CD14-positive monocyte (primary cell): ENCODE results near the gene SMTNL1. TPM values are rescaled to one million over a fixed set of nuclear protein-coding genes. Genes with fewer than 3 reads are reported as not detected.
A peak's percentile ranks its signal among the peaks of the same experiment; 100 is the strongest.

Experiments
- DNase-seq, 3 donors: peaks; one replicate each; pipeline ENCODE4 v3.0.0-alpha.2; 2011 to 2022
- H2AFZ ChIP-seq: 2 replicates; pipeline ENCODE4 v1.6.0; 2012; ENCODE audit warnings: mild to moderate bottlenecking, low read depth, low read length, inconsistent platforms; ENCODE audit not compliant: insufficient read depth, poor library complexity, severe bottlenecking
- H3K27ac ChIP-seq, 2 donors: 1 replicate in 1 of 2; 2 replicates in 1 of 2; pipeline ENCODE4 v1.5.1; 2012 to 2013; ENCODE audit warnings: low read length in 2 of 2, control low read depth in 1 of 2, inconsistent platforms in 1 of 2, low read depth in 1 of 2, mild to moderate bottlenecking in 1 of 2
- H3K27me3 ChIP-seq, 2 donors: one replicate each; pipeline versions ENCODE4 v1.6.0 to v1.6.1; 2011 to 2013; ENCODE audit warnings: low read length in 2 of 2; ENCODE audit not compliant: control insufficient read depth in 2 of 2, insufficient read depth in 2 of 2
- H3K36me3 ChIP-seq, 2 donors: replicated peaks in 1 of 2; 1 replicate in 1 of 2; 2 replicates in 1 of 2; pipeline versions ENCODE4 v1.5.1 to v1.6.1; 2012 to 2013; ENCODE audit warnings: low read length in 2 of 2, control low read depth in 1 of 2, inconsistent platforms in 1 of 2, mild to moderate bottlenecking in 1 of 2; ENCODE audit not compliant: insufficient read depth in 2 of 2, control insufficient read depth in 1 of 2
- H3K4me1 ChIP-seq, 2 donors: 1 replicate in 1 of 2; 2 replicates in 1 of 2; pipeline versions ENCODE4 v1.5.1 to v1.6.1; 2012 to 2013; ENCODE audit warnings: low read length in 2 of 2, control low read depth in 1 of 2, inconsistent platforms in 1 of 2, mild to moderate bottlenecking in 1 of 2, moderate library complexity in 1 of 2; ENCODE audit not compliant: insufficient read depth in 2 of 2, control insufficient read depth in 1 of 2
- H3K4me2 ChIP-seq: replicated peaks from 2 replicates; pipeline ENCODE3; 2012; ENCODE audit warnings: low read length, moderate library complexity, mild to moderate bottlenecking; ENCODE audit not compliant: poor library complexity, severe bottlenecking; ENCODE audit errors: extremely low read depth
- H3K4me3 ChIP-seq, 3 experiments: fragments of 200-600 bp in 1 of 3; sonication (generic) in 1 of 3; replicated peaks in 1 of 3; 1 replicate in 2 of 3; 2 replicates in 1 of 3; pipeline ENCODE4 v1.5.1; 2011 to 2013; ENCODE audit warnings: low read length in 3 of 3, mild to moderate bottlenecking in 3 of 3, control low read depth in 2 of 3, low read depth in 2 of 3, inconsistent platforms in 1 of 3, moderate library complexity in 1 of 3
- H3K79me2 ChIP-seq: 2 replicates; pipeline ENCODE4 v1.6.0; 2012; ENCODE audit warnings: mild to moderate bottlenecking, control low read depth, inconsistent platforms, low read length, moderate library complexity; ENCODE audit not compliant: insufficient read depth
- H3K9ac ChIP-seq: 2 replicates; pipeline ENCODE4 v1.6.0; 2017; ENCODE audit warnings: low read length, mild to moderate bottlenecking; ENCODE audit not compliant: insufficient read depth, poor library complexity, severe bottlenecking
- H3K9me3 ChIP-seq, 2 donors: replicated peaks in 1 of 2; 1 replicate in 1 of 2; 2 replicates in 1 of 2; pipeline versions ENCODE4 v1.5.1 to v1.6.1; 2012 to 2013; ENCODE audit warnings: low read length in 2 of 2, control low read depth in 1 of 2; ENCODE audit not compliant: control insufficient read depth in 1 of 2, insufficient read depth in 1 of 2
- H4K20me1 ChIP-seq: 2 replicates; pipeline ENCODE4 v1.6.0; 2012; ENCODE audit warnings: mild to moderate bottlenecking, low read length, control low read depth, moderate library complexity; ENCODE audit not compliant: insufficient read depth
- H3K27ac Mint-ChIP-seq, 7 donors: one replicate each; pipeline ENCODE4 v1.8.0; 2020; ENCODE audit warnings: mild to moderate bottlenecking in 7 of 7, mixed read lengths in 7 of 7, moderate library complexity in 6 of 7, inconsistent platforms in 2 of 7
- H3K27me3 Mint-ChIP-seq, 3 donors: one replicate each; pipeline ENCODE4 v1.8.0; 2021 to 2022; ENCODE audit warnings: low read depth in 3 of 3, mild to moderate bottlenecking in 3 of 3, mixed read lengths in 3 of 3, moderate library complexity in 3 of 3, inconsistent platforms in 1 of 3
- H3K36me3 Mint-ChIP-seq, 2 donors: one replicate each; pipeline ENCODE4 v1.8.0; 2020; ENCODE audit warnings: mixed read lengths in 2 of 2, inconsistent platforms in 1 of 2, mild to moderate bottlenecking in 1 of 2
- H3K4me1 Mint-ChIP-seq: one replicate; pipeline ENCODE4 v1.8.0; 2020; ENCODE audit warnings: mild to moderate bottlenecking, mixed read lengths
- H3K4me3 Mint-ChIP-seq, 2 donors: one replicate each; pipeline ENCODE4 v1.8.0; 2020; ENCODE audit warnings: mild to moderate bottlenecking in 2 of 2, mixed read lengths in 2 of 2, moderate library complexity in 1 of 2
- H3K9me3 Mint-ChIP-seq, 7 donors: one replicate each; pipeline ENCODE4 v1.8.0; 2020 to 2022; ENCODE audit warnings: mixed read lengths in 7 of 7, mild to moderate bottlenecking in 6 of 7, moderate library complexity in 6 of 7, inconsistent platforms in 2 of 7
- WGBS: methylation state at CpG from one replicate; pipeline ENCODE4 v1.1.5; 2013; ENCODE audit warnings: missing lambda C conversion rate; ENCODE audit not compliant: insufficient coverage; 5-methylcytosine and 5-hydroxymethylcytosine counted together
- intact Hi-C, 2 donors: fragments of 100-400 bp; cut with micrococcal nuclease; formaldehyde crosslinking; loops; one replicate each; pipeline versions ENCODE4 v1.15.0 to v1.15.1; 2023
- polyA plus RNA-seq, 3 donors: library from polyadenylated mRNA; depleted of rRNA in 1 of 3; unstranded in 2 of 3; stranded (reverse) in 1 of 3; fragments of 300-500 nt in 2 of 3; fragments of >200 nt in 1 of 3; fragmentation: Illumina TruSeq in 2 of 3; gene quantifications; 1 replicate in 2 of 3; 2 replicates in 1 of 3; pipeline ENCODE4 v1.2.3, GENCODE V29; 2012 to 2021
- TF ChIP-seq, protein P1 (sequence below): fragments of 200-600 bp; IDR thresholded peaks from one replicate; pipeline ENCODE4 v1.8.0; 2022; ENCODE audit warnings: antibody characterized with exemption, mild to moderate bottlenecking

Gene SMTNL1
- polyA plus RNA-seq, 3 donors = not detected

DNA sequence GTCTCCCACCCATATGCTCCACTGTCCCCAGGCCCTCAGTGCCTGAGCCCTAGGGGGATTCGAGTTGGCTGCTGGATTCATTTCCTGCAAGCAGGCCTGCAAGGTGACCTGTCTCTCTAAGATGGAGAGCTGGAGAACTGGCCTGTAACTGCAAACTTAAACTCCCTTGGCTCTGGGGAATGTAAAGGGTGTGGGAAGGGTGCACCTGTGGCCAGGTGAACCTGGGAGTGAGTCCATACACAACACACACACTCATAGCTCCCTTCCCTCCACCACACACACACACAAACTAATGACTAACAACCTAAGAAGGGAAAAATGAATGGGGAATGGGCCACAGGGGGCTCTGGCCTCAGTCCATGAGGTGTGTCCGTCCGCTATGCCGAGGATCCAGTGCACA is 14.5 kb downstream of the SMTNL1 start:
- H3K9ac ChIP-seq = no peak overlapping the region
- no peak overlapping the region for H2AFZ ChIP-seq
- peaks cover 65% of the 10 kb centered on the region for H4K20me1 ChIP-seq
- H3K36me3 ChIP-seq = peaks cover 82 to 97% of the 10 kb centered on the region in 2 donors
- DNase-seq = no peak
- 95% methylated on average over 3 of the region's 4 CpGs for WGBS
- H3K36me3 Mint-ChIP-seq = peaks cover 88 to 97% of the 10 kb centered on the region in 2 donors
- H3K4me3 ChIP-seq = no peak overlapping the region
- no peak overlapping the region for H3K4me2 ChIP-seq
- peaks cover 12% of the 10 kb centered on the region for H3K4me1 Mint-ChIP-seq
- no peaks in the 10 kb centered on the region for H3K27me3 ChIP-seq
- no peaks in the 10 kb centered on the region for H3K79me2 ChIP-seq
- H3K27me3 Mint-ChIP-seq = no peaks in the 10 kb centered on the region
- TF ChIP-seq, protein P1, sequence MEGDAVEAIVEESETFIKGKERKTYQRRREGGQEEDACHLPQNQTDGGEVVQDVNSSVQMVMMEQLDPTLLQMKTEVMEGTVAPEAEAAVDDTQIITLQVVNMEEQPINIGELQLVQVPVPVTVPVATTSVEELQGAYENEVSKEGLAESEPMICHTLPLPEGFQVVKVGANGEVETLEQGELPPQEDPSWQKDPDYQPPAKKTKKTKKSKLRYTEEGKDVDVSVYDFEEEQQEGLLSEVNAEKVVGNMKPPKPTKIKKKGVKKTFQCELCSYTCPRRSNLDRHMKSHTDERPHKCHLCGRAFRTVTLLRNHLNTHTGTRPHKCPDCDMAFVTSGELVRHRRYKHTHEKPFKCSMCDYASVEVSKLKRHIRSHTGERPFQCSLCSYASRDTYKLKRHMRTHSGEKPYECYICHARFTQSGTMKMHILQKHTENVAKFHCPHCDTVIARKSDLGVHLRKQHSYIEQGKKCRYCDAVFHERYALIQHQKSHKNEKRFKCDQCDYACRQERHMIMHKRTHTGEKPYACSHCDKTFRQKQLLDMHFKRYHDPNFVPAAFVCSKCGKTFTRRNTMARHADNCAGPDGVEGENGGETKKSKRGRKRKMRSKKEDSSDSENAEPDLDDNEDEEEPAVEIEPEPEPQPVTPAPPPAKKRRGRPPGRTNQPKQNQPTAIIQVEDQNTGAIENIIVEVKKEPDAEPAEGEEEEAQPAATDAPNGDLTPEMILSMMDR = no peak
- H3K9me3 ChIP-seq = no peaks in the 10 kb centered on the region
- peaks cover 11% of the 10 kb centered on the region in 2 donors for H3K4me1 ChIP-seq
- no peak overlapping the region for H3K27ac ChIP-seq
- H3K4me3 Mint-ChIP-seq = no peak overlapping the region
- H3K27ac Mint-ChIP-seq = no peak overlapping the region
- intact Hi-C loops = no loop called here
- no peaks in the 10 kb centered on the region for H3K9me3 Mint-ChIP-seq

DNA sequence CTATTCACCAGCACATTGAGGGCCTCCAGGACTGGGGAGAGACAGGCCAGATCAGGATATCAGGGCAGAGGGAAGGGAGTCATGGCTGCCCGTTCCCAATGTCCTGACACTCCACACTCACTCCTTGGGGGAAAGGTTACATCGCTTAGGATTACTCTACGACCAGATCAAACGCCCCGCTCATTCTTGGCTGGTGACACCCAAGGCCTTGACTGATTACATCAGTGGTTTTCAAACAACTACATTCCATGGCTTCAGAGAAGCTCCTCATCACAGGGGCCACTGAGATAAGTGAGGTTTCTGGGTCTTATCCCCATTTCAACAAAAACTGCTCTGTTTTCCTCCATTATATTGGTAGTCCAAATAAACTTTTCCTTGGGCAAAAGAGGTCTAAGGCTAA is 15.1 kb downstream of the SMTNL1 start:
- H3K27ac ChIP-seq = no peak overlapping the region
- Mint-ChIP-seq H3K4me1 (peaks cover 9% of the 10 kb centered on the region), H3K27me3 (no peaks in the 10 kb centered on the region), H3K36me3 (peaks cover 90 to 97% of the 10 kb centered on the region in 2 donors), H3K27ac (peak overlapping the region in 1 of 7 donors; percentile 43), H3K4me3 (no peak overlapping the region), H3K9me3 (no peaks in the 10 kb centered on the region)
- H2AFZ ChIP-seq = no peak overlapping the region
- no peak overlapping the region for H3K9ac ChIP-seq
- no peaks in the 10 kb centered on the region for H3K79me2 ChIP-seq
- intact Hi-C loops = no loop called here
- H3K4me2 ChIP-seq = no peak overlapping the region
- H4K20me1 ChIP-seq = peaks cover 70% of the 10 kb centered on the region
- DNase-seq = no peak
- peaks cover 6 to 7% of the 10 kb centered on the region in 2 donors for H3K4me1 ChIP-seq
- H3K9me3 ChIP-seq = no peaks in the 10 kb centered on the region
- no peaks in the 10 kb centered on the region for H3K27me3 ChIP-seq
- TF ChIP-seq, protein P1 = no peak
- H3K36me3 ChIP-seq = peaks cover 84 to 97% of the 10 kb centered on the region in 2 donors
- WGBS = no CpG with 5 or more reads among the region's 5 CpGs
- H3K4me3 ChIP-seq = no peak overlapping the region
